K562 (cell line): ENCODE results near the gene STK16. TPM values are rescaled to one million over a fixed set of nuclear protein-coding genes. Genes with fewer than 3 reads are reported as not detected.

Experiments
- NR2C1 ChIP-seq, 2 experiments: fragments of 450-650 bp; IDR thresholded peaks; 2 replicates each; pipeline ENCODE4 v1.6.1; 2017; ENCODE audit warnings: mild to moderate bottlenecking in 2 of 2, antibody characterized with exemption in 1 of 2, inconsistent platforms in 1 of 2, missing compliant biosample characterization in 1 of 2, missing genetic modification characterization in 1 of 2
- ZNF644 ChIP-seq: fragments of 200-800 bp; sonication (Bioruptor generic); IDR thresholded peaks from 2 replicates; pipeline ENCODE4 v1.6.1; 2016; ENCODE audit warnings: low read depth, missing genetic modification characterization, missing compliant biosample characterization
- ZNF766 ChIP-seq: fragments of 200-800 bp; sonication (Bioruptor generic); conservative IDR thresholded peaks from 2 replicates; pipeline ENCODE4 v1.6.1; 2016; ENCODE audit warnings: missing genetic modification characterization, missing compliant biosample characterization
- polyA plus RNA-seq, 8 experiments: library from polyadenylated mRNA; depleted of rRNA in 4 of 8; stranded (reverse) in 5 of 8; unstranded in 3 of 8; fragments of >200 nt; fragmentation: Nextera tagmentation in 2 of 8; fragmentation: Illumina TruSeq in 1 of 8; extraction: Ambion mirVana in 2 of 8; extraction: Trizol in 1 of 8; gene quantifications; 2 replicates each; pipeline versions ENCODE4 v1.2.1 to v1.2.3, GENCODE V29; 2011 to 2014; ENCODE audit warnings: inconsistent platforms in 1 of 8, missing spikeins in 1 of 8
- total RNA-seq, 7 experiments: library from RNA; depleted of rRNA in 6 of 7; stranded (reverse); fragments of >200 nt in 6 of 7; fragmentation: Illumina TruSeq in 2 of 7; extraction: Trizol in 2 of 7; gene quantifications; 2 replicates each; pipeline versions ENCODE4 v1.2.1 to v1.2.3, GENCODE V29; 2011 to 2021; ENCODE audit warnings: low replicate concordance in 1 of 7
- TF ChIP-seq, protein P1 (sequence below), 2 experiments: fragments of 450-650 bp; IDR thresholded peaks; 2 replicates each; pipeline ENCODE4 v1.6.1; 2018; ENCODE audit warnings: mild to moderate bottlenecking in 2 of 2, low read depth in 1 of 2; ENCODE audit not compliant: partially characterized antibody in 2 of 2

The STK16 gene
- total and polyA plus RNA-seq, 9 of the 15 experiments (the other 6 are each of a cell fraction or from before 2014, with no cell fraction given), result 5.4 to 36.2 (median 17.8) TPM

DNA sequence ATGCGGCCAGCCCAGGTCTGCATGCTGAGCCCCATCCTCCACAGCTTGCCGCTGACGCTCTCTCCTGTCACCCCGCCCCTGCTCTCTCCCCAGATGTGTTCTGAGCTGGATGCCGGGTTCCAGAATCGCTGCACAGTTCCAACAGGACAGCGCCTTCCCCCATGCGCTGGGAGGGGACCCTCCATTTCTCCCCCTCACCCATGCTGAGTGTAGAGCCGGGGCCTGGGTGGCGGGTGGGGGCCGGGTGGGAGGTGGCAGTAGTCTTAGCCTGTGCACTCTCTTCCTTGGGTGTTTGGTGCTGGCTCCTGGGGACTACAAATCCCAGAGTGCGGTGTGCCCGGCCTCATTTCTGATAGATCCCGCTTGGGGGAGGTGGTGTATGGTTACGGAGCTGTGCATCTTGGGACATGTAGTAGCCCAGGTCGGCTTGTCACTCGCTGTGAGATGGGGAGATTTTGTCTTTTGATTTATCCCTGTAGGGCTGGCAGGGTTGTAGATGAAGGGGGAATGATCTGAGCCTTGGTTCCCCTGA lies 40.7 kb downstream of the STK16 start (continued):
- TF ChIP-seq, protein P1, sequence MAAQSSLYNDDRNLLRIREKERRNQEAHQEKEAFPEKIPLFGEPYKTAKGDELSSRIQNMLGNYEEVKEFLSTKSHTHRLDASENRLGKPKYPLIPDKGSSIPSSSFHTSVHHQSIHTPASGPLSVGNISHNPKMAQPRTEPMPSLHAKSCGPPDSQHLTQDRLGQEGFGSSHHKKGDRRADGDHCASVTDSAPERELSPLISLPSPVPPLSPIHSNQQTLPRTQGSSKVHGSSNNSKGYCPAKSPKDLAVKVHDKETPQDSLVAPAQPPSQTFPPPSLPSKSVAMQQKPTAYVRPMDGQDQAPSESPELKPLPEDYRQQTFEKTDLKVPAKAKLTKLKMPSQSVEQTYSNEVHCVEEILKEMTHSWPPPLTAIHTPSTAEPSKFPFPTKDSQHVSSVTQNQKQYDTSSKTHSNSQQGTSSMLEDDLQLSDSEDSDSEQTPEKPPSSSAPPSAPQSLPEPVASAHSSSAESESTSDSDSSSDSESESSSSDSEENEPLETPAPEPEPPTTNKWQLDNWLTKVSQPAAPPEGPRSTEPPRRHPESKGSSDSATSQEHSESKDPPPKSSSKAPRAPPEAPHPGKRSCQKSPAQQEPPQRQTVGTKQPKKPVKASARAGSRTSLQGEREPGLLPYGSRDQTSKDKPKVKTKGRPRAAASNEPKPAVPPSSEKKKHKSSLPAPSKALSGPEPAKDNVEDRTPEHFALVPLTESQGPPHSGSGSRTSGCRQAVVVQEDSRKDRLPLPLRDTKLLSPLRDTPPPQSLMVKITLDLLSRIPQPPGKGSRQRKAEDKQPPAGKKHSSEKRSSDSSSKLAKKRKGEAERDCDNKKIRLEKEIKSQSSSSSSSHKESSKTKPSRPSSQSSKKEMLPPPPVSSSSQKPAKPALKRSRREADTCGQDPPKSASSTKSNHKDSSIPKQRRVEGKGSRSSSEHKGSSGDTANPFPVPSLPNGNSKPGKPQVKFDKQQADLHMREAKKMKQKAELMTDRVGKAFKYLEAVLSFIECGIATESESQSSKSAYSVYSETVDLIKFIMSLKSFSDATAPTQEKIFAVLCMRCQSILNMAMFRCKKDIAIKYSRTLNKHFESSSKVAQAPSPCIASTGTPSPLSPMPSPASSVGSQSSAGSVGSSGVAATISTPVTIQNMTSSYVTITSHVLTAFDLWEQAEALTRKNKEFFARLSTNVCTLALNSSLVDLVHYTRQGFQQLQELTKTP (IDR thresholded peaks at IDR 0.05; ENCODE audit: low read depth in 1 of 2, partially characterized antibody in 2 of 2), result peak in 1 of 2 experiments; percentile 95
- TF ChIP-seq ZNF644 (tag), result 0 out of 2 replicates have a peak, but pooled peaks have one; percentile 40
- TF ChIP-seq NR2C1 (IDR thresholded peaks at IDR 0.05), result peak; percentile 29; the same call in 1 of the 2 replicates
- TF ChIP-seq NR2C1 (tag; IDR thresholded peaks at IDR 0.05), result peak; percentile 76
- peak; percentile 70 for TF ChIP-seq ZNF766
